ENCODE measurements around the gene PMM2. TPM values are rescaled to one million over a fixed set of nuclear protein-coding genes. Genes with fewer than 3 reads are reported as not detected.
"Not testable (repeated sequence)": the region's sequence is repeated elsewhere in the genome, so short reads cannot be mapped to it uniquely, and the experiment has no call there.

PMM2 gene
- total RNA-seq, 5 donors from 2014 or later (not counting 1 experiment from before 2014, with no cell fraction given) = 33.8 to 46.6 (median 43.7) TPM

GRCh38 chr16:8777217-8777616 is 20.4 kb upstream of the PMM2 start:
- no peak overlapping the region for H3K4me3 Mint-ChIP-seq
- POLR2A ChIA-PET = no interaction called here
- H3K9me3 Mint-ChIP-seq = no peaks in the 10 kb centered on the region
- H3K4me1 Mint-ChIP-seq = no peaks in the 10 kb centered on the region
- no peak overlapping the region for H3K27ac ChIP-seq (ENCODE audit: low read length)
- DNase-seq = no peak
- no peaks in the 10 kb centered on the region for H3K9me3 ChIP-seq
- H3K27ac Mint-ChIP-seq = no peak overlapping the region
- H3K36me3 ChIP-seq (ENCODE audit: control insufficient read depth in 2 of 2, extremely low read depth in 1 of 2, insufficient read depth in 1 of 2, low read length in 1 of 2) = peaks cover 4 to 34% of the 10 kb centered on the region in 2 donors
- WGBS (ENCODE audit: insufficient coverage) = 100% methylated on average over 2 of the region's 7 CpGs
- CTCF ChIA-PET = interaction anchor here in 1 of 2 donors (0.7 kb wide), 1 partner anchor 1766 kb away, joined by 5 read pairs; no protein-coding TSS in a partner anchor
- H3K27me3 Mint-ChIP-seq = no peaks in the 10 kb centered on the region
- H3K27me3 ChIP-seq (replicated peaks in 1 of 2; ENCODE audit: control insufficient read depth in 2 of 2, extremely low read depth in 1 of 2, insufficient read depth in 2 of 2, low read length in 1 of 2) = no peaks in the 10 kb centered on the region
- no peaks in the 10 kb centered on the region for H3K4me1 ChIP-seq (ENCODE audit: control insufficient read depth in 1 of 2, extremely low read depth in 1 of 2, insufficient read depth in 2 of 2, low read length in 2 of 2)
- peaks cover 59% of the 10 kb centered on the region for H3K36me3 Mint-ChIP-seq
- no peak overlapping the region for H3K4me3 ChIP-seq (ENCODE audit: control insufficient read depth in 1 of 2, extremely low read depth in 1 of 2, low read length in 1 of 2)
- no peak for ATAC-seq (replicated peaks in 1 of 4)

- H3K4me1 ChIP-seq (ENCODE audit: control insufficient read depth in 1 of 2, extremely low read depth in 1 of 2, insufficient read depth in 2 of 2, low read length in 2 of 2) = no peaks in the 10 kb centered on the region
- DNase-seq (no peak), ATAC-seq (replicated peaks in 1 of 4) (no peak)
- H3K4me1 Mint-ChIP-seq = no peaks in the 10 kb centered on the region
- H3K9me3 Mint-ChIP-seq = no peaks in the 10 kb centered on the region
- ChIA-PET POLR2A (no interaction called here), CTCF (no interaction called here)
- H3K4me3 Mint-ChIP-seq = no peak overlapping the region
- H3K27ac ChIP-seq (ENCODE audit: low read length) = no peak overlapping the region
- H3K27me3 ChIP-seq (replicated peaks in 1 of 2; ENCODE audit: control insufficient read depth in 2 of 2, extremely low read depth in 1 of 2, insufficient read depth in 2 of 2, low read length in 1 of 2) = no peaks in the 10 kb centered on the region
- H3K36me3 Mint-ChIP-seq = peaks cover 33% of the 10 kb centered on the region
- no peak overlapping the region for H3K27ac Mint-ChIP-seq
- H3K27me3 Mint-ChIP-seq = no peaks in the 10 kb centered on the region
- no CpG with 5 or more reads among the region's 8 CpGs for WGBS (ENCODE audit: insufficient coverage)
- H3K9me3 ChIP-seq = no peaks in the 10 kb centered on the region
- H3K36me3 ChIP-seq (ENCODE audit: control insufficient read depth in 2 of 2, extremely low read depth in 1 of 2, insufficient read depth in 1 of 2, low read length in 1 of 2) = peaks cover 4% of the 10 kb centered on the region in 2 donors
- no peak overlapping the region for H3K4me3 ChIP-seq (ENCODE audit: control insufficient read depth in 1 of 2, extremely low read depth in 1 of 2, low read length in 1 of 2)
Measured at GRCh38 chr16:8781797-8782196, 15.8 kb upstream of the PMM2 start.

GRCh38 chr16:8782673-8783072 is 15.0 kb upstream of the PMM2 start:
- H3K36me3 Mint-ChIP-seq = peaks cover 27% of the 10 kb centered on the region
- H3K27me3 Mint-ChIP-seq = no peaks in the 10 kb centered on the region
- H3K4me3 ChIP-seq (ENCODE audit: control insufficient read depth in 1 of 2, extremely low read depth in 1 of 2, low read length in 1 of 2) = no peak overlapping the region
- no peaks in the 10 kb centered on the region for H3K9me3 ChIP-seq
- H3K4me1 Mint-ChIP-seq = no peaks in the 10 kb centered on the region
- H3K4me3 Mint-ChIP-seq = no peak overlapping the region
- H3K27ac ChIP-seq (ENCODE audit: low read length) = no peak overlapping the region
- no peaks in the 10 kb centered on the region for H3K4me1 ChIP-seq (ENCODE audit: control insufficient read depth in 1 of 2, extremely low read depth in 1 of 2, insufficient read depth in 2 of 2, low read length in 2 of 2)
- ATAC-seq (replicated peaks in 1 of 4) (no peak), DNase-seq (no peak)
- ChIA-PET POLR2A (no interaction called here), CTCF (no interaction called here)
- no peaks in the 10 kb centered on the region for H3K27me3 ChIP-seq (replicated peaks in 1 of 2; ENCODE audit: control insufficient read depth in 2 of 2, extremely low read depth in 1 of 2, insufficient read depth in 2 of 2, low read length in 1 of 2)
- H3K27ac Mint-ChIP-seq = no peak overlapping the region
- no peaks in the 10 kb centered on the region for H3K9me3 Mint-ChIP-seq
- WGBS (ENCODE audit: insufficient coverage) = 86% methylated on average over 4 of the region's 6 CpGs
- H3K36me3 ChIP-seq (ENCODE audit: control insufficient read depth in 2 of 2, extremely low read depth in 1 of 2, insufficient read depth in 1 of 2, low read length in 1 of 2) = no peaks in the 10 kb centered on the region

- Histone ChIP-seq H3K27ac (ENCODE audit: low read length) (no peak overlapping the region), H3K27me3 (replicated peaks in 1 of 2; ENCODE audit: control insufficient read depth in 2 of 2, extremely low read depth in 1 of 2, insufficient read depth in 2 of 2, low read length in 1 of 2) (no peaks in the 10 kb centered on the region), H3K4me1 (ENCODE audit: control insufficient read depth in 1 of 2, extremely low read depth in 1 of 2, insufficient read depth in 2 of 2, low read length in 2 of 2) (no peaks in the 10 kb centered on the region), H3K9me3 (no peaks in the 10 kb centered on the region), H3K36me3 (ENCODE audit: control insufficient read depth in 2 of 2, extremely low read depth in 1 of 2, insufficient read depth in 1 of 2, low read length in 1 of 2) (no peaks in the 10 kb centered on the region), H3K4me3 (ENCODE audit: control insufficient read depth in 1 of 2, extremely low read depth in 1 of 2, low read length in 1 of 2) (no peak overlapping the region)
- H3K36me3 Mint-ChIP-seq = peaks cover 17% of the 10 kb centered on the region
- H3K27ac Mint-ChIP-seq = no peak overlapping the region
- H3K4me3 Mint-ChIP-seq = no peak overlapping the region
- 80% methylated on average over 6 of the region's 6 CpGs for WGBS (ENCODE audit: insufficient coverage)
- ATAC-seq (replicated peaks in 1 of 4) = no peak
- ChIA-PET CTCF (interaction anchor here in 1 of 2 donors (0.6 kb wide), 1 partner anchor 130 kb away, joined by 6 read pairs; no protein-coding TSS in a partner anchor), POLR2A (no interaction called here)
- no peaks in the 10 kb centered on the region for H3K4me1 Mint-ChIP-seq
- H3K9me3 Mint-ChIP-seq = no peaks in the 10 kb centered on the region
- no peak for DNase-seq
- no peaks in the 10 kb centered on the region for H3K27me3 Mint-ChIP-seq
Measured at GRCh38 chr16:8785408-8785807, 12.2 kb upstream of the PMM2 start.

- ATAC-seq (replicated peaks in 1 of 4); H3K27ac Mint-ChIP-seq; H3K27ac ChIP-seq (ENCODE audit: low read length); H3K9me3 Mint-ChIP-seq; CTCF ChIA-PET; H3K27me3 ChIP-seq (replicated peaks in 1 of 2; ENCODE audit: control insufficient read depth in 2 of 2, extremely low read depth in 1 of 2, insufficient read depth in 2 of 2, low read length in 1 of 2); H3K9me3 ChIP-seq; POLR2A ChIA-PET; H3K4me3 ChIP-seq (ENCODE audit: control insufficient read depth in 1 of 2, extremely low read depth in 1 of 2, low read length in 1 of 2); H3K4me1 ChIP-seq (ENCODE audit: control insufficient read depth in 1 of 2, extremely low read depth in 1 of 2, insufficient read depth in 2 of 2, low read length in 2 of 2); H3K4me1 Mint-ChIP-seq; H3K27me3 Mint-ChIP-seq; DNase-seq; H3K4me3 Mint-ChIP-seq; H3K36me3 ChIP-seq (ENCODE audit: control insufficient read depth in 2 of 2, extremely low read depth in 1 of 2, insufficient read depth in 1 of 2, low read length in 1 of 2): not testable (repeated sequence)
- WGBS (ENCODE audit: insufficient coverage) = 87% methylated on average over 9 of the region's 11 CpGs
- peaks cover 11% of the 10 kb centered on the region for H3K36me3 Mint-ChIP-seq
Measured at GRCh38 chr16:8786316-8786715, 11.3 kb upstream of the PMM2 start.

GRCh38 chr16:8788578-8789172 is 9.0 kb upstream of the PMM2 start:
- H3K27ac ChIP-seq (ENCODE audit: low read length) = no peak overlapping the region
- WGBS (ENCODE audit: insufficient coverage) = 90% methylated on average over 8 of the region's 8 CpGs
- Mint-ChIP-seq H3K27ac (no peak overlapping the region), H3K9me3 (no peaks in the 10 kb centered on the region), H3K27me3 (no peaks in the 10 kb centered on the region), H3K4me3 (no peak overlapping the region), H3K4me1 (peaks cover 0 to 3% (median 2%) of the 10 kb centered on the region in 3 donors), H3K36me3 (no peaks in the 10 kb centered on the region)
- H3K4me1 ChIP-seq (ENCODE audit: control insufficient read depth in 1 of 2, extremely low read depth in 1 of 2, insufficient read depth in 2 of 2, low read length in 2 of 2) = no peaks in the 10 kb centered on the region
- no peaks in the 10 kb centered on the region for H3K9me3 ChIP-seq
- DNase-seq = no peak
- POLR2A ChIA-PET = no interaction called here
- no peaks in the 10 kb centered on the region for H3K27me3 ChIP-seq (replicated peaks in 1 of 2; ENCODE audit: control insufficient read depth in 2 of 2, extremely low read depth in 1 of 2, insufficient read depth in 2 of 2, low read length in 1 of 2)
- no peaks in the 10 kb centered on the region for H3K36me3 ChIP-seq (ENCODE audit: control insufficient read depth in 2 of 2, extremely low read depth in 1 of 2, insufficient read depth in 1 of 2, low read length in 1 of 2)
- CTCF ChIA-PET = no interaction called here
- ATAC-seq (replicated peaks in 1 of 4) = no peak
- no peak overlapping the region for H3K4me3 ChIP-seq (ENCODE audit: control insufficient read depth in 1 of 2, extremely low read depth in 1 of 2, low read length in 1 of 2)

GRCh38 chr16:8795091-8795490 is 2.5 kb upstream of the PMM2 start:
- DNase-seq = no peak
- ChIA-PET POLR2A (no interaction called here), CTCF (no interaction called here)
- Histone ChIP-seq H3K27ac (ENCODE audit: low read length) (no peak overlapping the region), H3K9me3 (no peaks in the 10 kb centered on the region), H3K4me3 (ENCODE audit: control insufficient read depth in 1 of 2, extremely low read depth in 1 of 2, low read length in 1 of 2) (no peak overlapping the region), H3K36me3 (ENCODE audit: control insufficient read depth in 2 of 2, extremely low read depth in 1 of 2, insufficient read depth in 1 of 2, low read length in 1 of 2) (peaks cover 0 to 2% of the 10 kb centered on the region in 2 donors), H3K27me3 (replicated peaks in 1 of 2; ENCODE audit: control insufficient read depth in 2 of 2, extremely low read depth in 1 of 2, insufficient read depth in 2 of 2, low read length in 1 of 2) (no peaks in the 10 kb centered on the region), H3K4me1 (ENCODE audit: control insufficient read depth in 1 of 2, extremely low read depth in 1 of 2, insufficient read depth in 2 of 2, low read length in 2 of 2) (peaks cover 22 to 38% of the 10 kb centered on the region in 2 experiments)
- Mint-ChIP-seq H3K27ac (no peak overlapping the region), H3K4me3 (no peak overlapping the region), H3K9me3 (no peaks in the 10 kb centered on the region), H3K4me1 (peaks cover 41 to 49% (median 42%) of the 10 kb centered on the region in 3 donors), H3K27me3 (no peaks in the 10 kb centered on the region), H3K36me3 (no peaks in the 10 kb centered on the region)
- no peak for ATAC-seq (replicated peaks in 1 of 4)
- WGBS (ENCODE audit: insufficient coverage) = 87% methylated on average over 8 of the region's 8 CpGs
